ENCODE measurements around the gene ANKRD61. TPM values are rescaled to one million over a fixed set of nuclear protein-coding genes. Genes with fewer than 3 reads are reported as not detected.
A peak's percentile ranks its signal among the peaks of the same experiment; 100 is the strongest.
"Not testable (repeated sequence)": the region's sequence is repeated elsewhere in the genome, so short reads cannot be mapped to it uniquely, and the experiment has no call there.

Gene ANKRD61
- 1 to 10 TPM in 4 of 10 donors, under 1 TPM in 6; 0.33 to 1.7 (median 0.82) TPM for polyA plus RNA-seq (ENCODE audit: insufficient read length in 10 of 10)
- long read RNA-seq, donor 1, partial matches to known transcripts = 7 of 16 reads
- long read RNA-seq, donor 1, other reads (novel, unspliced or antisense) = 9 of 16 reads
- long read RNA-seq, donor 2 = 0 reads
- long read RNA-seq, donor 3 = 0 reads
- long read RNA-seq, donor 4, partial matches to known transcripts = 7 of 12 reads
- long read RNA-seq, donor 4, other reads (novel, unspliced or antisense) = 5 of 12 reads
- long read RNA-seq, donor 5 = 0 reads
- long read RNA-seq, donor 6 = 0 reads
- long read RNA-seq, donor 7, partial matches to known transcripts = 10 of 10 reads
- long read RNA-seq, donor 7, other reads (novel, unspliced or antisense) = 0 of 10 reads
- long read RNA-seq, donor 8 = 0 reads
- long read RNA-seq, donor 9 = 0 reads

- no peak for DNase-seq
Measured at GRCh38 chr7:6030988-6031387, at the start of gene ANKRD61. TSS of gene ANKRD61 (plus strand) at chr7:6031376. CDS start at chr7:6031376, 0 bp downstream.

- DNase-seq = not testable (repeated sequence)
Measured at GRCh38 chr7:5987061-5987460, 44.1 kb upstream of the ANKRD61 start.

DNA sequence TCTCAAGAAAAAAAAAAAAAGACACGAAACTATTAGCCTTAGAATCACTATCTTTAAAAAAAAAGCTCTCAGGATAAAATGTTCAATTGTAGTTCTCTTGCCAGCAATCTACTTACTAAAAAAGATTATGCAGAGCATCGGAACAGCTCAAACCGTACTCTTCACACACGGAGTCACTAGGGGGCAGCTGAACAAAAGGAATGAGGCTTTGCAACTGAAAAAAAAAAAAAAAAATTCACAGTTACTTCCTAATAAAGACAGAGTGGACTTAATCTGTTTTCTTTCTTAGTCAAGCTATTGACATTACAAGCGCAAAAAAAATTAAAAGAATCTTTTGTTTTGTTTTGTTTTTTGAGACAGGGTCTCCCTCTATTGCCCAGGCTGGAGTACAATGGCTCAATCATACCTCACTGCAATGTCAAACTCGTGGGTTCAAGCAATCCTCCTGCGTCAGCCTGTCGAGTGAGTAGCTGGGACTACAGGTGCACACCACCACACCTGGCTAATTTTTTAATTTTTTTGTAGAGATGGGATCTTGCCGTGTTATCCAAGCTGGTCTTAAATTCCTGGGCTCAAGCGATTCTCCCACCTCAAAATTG is 33.9 kb upstream of the ANKRD61 start:
- peak; percentile 52 to 77 (median 73) for DNase-seq

DNA sequence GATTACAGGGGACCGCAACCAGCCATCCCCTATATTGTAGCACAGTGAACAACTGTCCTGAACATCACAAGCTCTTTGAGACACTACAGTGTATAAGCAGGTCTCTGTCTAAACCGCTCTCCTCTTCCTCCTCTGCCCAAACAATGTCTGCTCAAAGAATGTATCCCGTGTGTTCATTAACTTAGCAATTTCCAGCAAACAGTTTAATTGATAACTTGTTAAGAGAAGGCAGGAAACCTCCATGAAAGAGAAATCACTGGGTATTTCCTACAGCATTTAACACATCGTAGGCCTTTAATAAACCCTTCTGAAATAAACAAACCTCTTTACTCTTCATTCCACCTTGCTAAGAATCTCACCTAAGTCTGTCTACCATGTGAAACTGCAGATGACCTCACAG is 23.8 kb upstream of the ANKRD61 start:
- no peak for DNase-seq

- DNase-seq = not testable (repeated sequence)
Measured at GRCh38 chr7:6007835-6008590, 23.2 kb upstream of the ANKRD61 start.

DNA sequence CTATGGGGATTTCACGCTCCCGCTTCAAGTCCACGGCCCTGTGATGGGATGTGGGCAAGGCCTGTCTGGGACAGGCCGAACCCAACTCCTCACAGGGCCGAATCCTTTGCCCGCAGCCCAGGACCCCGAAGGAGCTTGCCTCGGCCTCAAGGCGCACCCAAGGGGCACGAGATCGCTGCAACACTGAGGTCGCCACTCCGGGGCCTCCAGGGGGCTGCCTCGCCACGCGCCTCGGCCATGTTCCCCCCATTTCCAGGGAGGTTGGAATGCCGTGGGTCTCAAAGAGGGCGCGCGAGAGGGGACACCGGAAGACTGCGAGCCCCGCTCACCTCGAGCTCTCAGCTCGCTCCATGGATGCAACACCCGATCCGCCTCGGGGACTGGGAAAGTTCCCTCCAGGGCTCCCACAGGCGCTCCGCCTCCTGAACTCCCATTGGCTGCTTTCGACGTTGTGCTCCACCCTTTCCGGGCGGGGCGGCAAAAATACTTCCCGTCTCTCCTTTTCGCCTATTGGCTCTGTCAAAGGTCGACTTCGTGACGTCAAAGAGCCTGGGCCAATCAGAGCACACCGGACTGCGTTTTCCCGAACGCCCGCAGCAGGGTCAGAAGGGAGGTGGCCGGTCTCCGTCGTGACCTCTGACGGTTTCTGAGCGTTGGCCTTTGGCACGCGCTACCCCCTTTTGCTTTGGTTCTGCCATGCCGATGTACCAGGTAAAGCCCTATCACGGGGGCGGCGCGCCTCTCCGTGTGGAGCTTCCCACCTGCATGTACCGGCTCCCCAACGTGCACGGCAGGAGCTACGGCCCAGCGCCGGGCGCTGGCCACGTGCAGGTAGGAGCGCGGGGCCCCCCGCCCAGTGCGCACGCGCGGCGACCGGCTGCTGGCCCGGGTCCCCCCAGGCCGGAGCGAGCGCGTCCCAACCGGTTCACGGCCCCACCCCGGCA is 22.2 kb upstream of the ANKRD61 start, which contains the start of the genes AIMP2 and PMS2:
Gene AIMP2, plus strand, starts transcription at position 605 of the 944 bp plus-strand sequence. Its CDS starts 92 bp downstream, at position 697.
Gene PMS2, minus strand, starts transcription at position 382 of the 944 bp plus-strand sequence. Its CDS starts 30 bp downstream, at position 352.
- DNase-seq = peak; percentile 98 to 99 (median 99)

DNA sequence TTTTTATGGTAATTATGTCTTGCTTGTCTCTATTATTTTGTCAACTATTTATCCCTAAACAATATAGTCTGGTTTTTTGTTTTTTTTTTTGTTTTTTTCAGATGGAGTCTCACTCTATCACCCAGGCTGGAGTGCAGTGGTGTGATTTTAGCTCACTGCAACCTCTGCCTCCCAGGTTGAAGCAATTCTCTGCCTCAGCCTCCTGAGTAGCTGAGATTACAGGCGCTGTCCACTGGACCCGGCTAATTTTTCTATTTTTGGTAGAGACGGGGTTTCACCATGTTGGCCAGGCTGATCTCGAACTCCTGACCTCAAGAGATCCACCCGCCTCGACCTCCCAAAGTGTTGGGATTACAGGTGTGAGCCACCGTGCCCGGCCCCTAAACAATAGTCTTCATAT is 20.8 kb upstream of the ANKRD61 start:
- not testable (repeated sequence) for DNase-seq

- DNase-seq = no peak
Measured at GRCh38 chr7:6011541-6011940, 19.6 kb upstream of the ANKRD61 start.

GRCh38 chr7:6012355-6013104 is 18.6 kb upstream of the ANKRD61 start:
- no peak for DNase-seq

- DNase-seq = peak; percentile 72 to 78 (median 73)
Measured at GRCh38 chr7:6015917-6016652, 15.1 kb upstream of the ANKRD61 start.

- no peak for DNase-seq
Measured at GRCh38 chr7:6016653-6016966, 14.6 kb upstream of the ANKRD61 start.

- DNase-seq = no peak
Measured at GRCh38 chr7:6020371-6021286, 10.5 kb upstream of the ANKRD61 start.

DNA sequence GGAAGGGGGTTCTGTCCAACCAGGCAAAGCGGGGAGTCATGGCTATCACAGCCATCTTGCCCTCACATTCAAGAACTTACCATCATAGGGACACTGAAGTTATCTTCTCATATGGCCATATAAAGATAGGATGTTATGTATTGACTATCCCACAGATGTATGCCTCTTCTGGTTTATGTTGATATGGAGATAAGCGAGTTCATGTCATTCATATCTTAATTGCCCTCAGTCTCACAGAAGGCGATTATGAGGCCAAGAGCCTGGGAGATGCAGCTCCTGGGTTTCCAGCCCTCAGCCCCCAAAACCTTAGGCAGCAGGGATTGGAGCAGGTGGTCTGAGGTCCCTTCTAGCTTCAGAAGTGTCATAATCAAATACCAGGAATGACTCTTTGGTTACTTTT is 8.5 kb upstream of the ANKRD61 start:
- no peak for DNase-seq

GRCh38 chr7:6023974-6024435 is 7.2 kb upstream of the ANKRD61 start:
- DNase-seq = no peak

DNA sequence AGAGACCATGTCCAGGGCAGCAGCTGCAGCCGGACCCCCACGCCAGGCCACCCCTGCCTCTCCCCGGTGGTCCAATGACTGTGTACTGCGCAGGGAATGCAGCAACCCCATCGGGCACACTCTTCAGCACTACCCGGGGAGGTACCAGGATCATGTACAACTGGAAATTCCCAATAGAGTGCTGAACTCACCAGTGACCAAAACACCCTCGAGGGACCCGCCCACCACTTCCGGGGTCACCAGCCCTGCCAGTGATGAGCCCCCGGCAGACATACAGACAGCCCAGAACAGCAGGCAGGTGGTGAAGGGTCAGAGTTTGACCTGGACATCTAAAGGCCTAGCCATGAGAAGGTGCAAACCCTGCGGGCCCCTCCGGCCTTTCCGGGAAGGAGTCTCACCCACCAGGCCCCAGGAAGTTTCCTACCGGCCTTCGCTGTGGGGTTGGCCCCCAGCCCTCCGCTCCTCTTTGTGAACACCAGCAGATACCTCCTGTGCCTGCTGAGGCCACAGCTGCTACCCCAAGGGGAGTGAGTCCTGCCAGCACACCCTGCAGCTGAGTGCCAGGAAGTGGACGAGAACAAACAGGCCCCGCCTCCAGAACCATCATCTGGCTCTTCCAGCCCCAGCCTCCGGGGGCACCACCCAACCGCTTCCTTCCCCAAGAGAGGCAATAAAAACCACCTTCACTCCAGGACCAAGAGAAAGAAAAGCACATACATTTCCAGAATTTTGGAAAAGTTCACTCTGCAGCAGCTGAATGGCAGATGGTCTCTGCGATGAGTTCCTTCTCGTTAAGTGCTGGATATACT is 5.0 kb upstream of the ANKRD61 start:
- peak in 1 of 3 donors; percentile 30 for DNase-seq

GRCh38 chr7:6026820-6027311 is 4.3 kb upstream of the ANKRD61 start:
- peak in 1 of 3 donors; percentile 26 for DNase-seq

GRCh38 chr7:6027806-6028365 is 3.3 kb upstream of the ANKRD61 start:
- no peak for DNase-seq
